ENCODE measurements around the gene SLAIN2.
"Not testable (repeated sequence)": the region's sequence is repeated elsewhere in the genome, so short reads cannot be mapped to it uniquely, and the experiment has no call there.

The SLAIN2 gene

DNA sequence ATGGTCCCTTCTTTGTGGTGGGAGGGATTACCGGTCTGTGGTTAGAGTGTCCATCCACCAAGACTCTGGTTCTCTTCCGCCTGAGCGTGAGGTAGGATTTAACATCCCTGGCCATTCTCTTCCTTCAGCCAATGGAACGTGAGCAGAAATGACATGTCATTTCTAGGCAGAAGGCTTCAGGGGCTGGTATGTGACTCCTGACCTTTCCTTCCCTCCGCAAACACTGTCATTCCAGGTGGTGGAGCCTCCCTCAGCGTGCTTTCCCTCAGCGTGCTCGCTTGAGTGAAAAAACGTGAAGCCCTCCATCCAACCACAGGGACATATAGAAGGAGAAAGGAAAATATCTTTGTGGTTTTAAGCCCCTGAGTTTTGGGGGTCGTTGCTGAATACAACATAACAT lies 107.8 kb downstream of the SLAIN2 start:
- Mint-ChIP-seq H3K36me3 (ENCODE audit: low read depth) (no peaks in the 10 kb centered on the region), H3K4me3 (no peak overlapping the region), H3K4me1 (no peaks in the 10 kb centered on the region), H3K9me3 (no peaks in the 10 kb centered on the region), H3K27ac (no peak overlapping the region), H3K27me3 (ENCODE audit: low read depth) (peaks cover 5% of the 10 kb centered on the region)
- TF ChIP-seq, protein P1, sequence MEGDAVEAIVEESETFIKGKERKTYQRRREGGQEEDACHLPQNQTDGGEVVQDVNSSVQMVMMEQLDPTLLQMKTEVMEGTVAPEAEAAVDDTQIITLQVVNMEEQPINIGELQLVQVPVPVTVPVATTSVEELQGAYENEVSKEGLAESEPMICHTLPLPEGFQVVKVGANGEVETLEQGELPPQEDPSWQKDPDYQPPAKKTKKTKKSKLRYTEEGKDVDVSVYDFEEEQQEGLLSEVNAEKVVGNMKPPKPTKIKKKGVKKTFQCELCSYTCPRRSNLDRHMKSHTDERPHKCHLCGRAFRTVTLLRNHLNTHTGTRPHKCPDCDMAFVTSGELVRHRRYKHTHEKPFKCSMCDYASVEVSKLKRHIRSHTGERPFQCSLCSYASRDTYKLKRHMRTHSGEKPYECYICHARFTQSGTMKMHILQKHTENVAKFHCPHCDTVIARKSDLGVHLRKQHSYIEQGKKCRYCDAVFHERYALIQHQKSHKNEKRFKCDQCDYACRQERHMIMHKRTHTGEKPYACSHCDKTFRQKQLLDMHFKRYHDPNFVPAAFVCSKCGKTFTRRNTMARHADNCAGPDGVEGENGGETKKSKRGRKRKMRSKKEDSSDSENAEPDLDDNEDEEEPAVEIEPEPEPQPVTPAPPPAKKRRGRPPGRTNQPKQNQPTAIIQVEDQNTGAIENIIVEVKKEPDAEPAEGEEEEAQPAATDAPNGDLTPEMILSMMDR (IDR thresholded peaks at IDR 0.05; ENCODE audit: unreplicated experiment in 3 of 3), result no peak

DNA sequence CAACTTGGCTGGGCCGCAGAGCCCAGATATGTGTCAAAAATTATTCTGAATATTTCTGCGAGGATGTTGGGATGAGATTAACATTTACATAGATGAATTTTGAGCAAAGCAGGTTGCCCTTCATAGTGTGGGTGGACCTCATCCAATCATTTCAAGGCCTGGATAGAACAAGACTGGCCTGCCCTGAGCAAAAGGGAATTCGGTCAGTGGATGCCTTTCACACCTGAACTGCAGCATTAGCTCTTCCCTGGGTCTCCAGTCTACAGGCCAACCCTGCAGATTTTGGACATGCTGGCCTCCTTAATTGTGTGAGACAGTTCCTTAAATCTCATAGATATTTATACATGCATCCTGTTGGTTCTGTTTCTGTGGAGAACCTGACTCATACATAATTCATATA lies 109.4 kb downstream of the SLAIN2 start:
- TF ChIP-seq, protein P1 (IDR thresholded peaks at IDR 0.05; ENCODE audit: unreplicated experiment in 3 of 3), result no peak
- Mint-ChIP-seq H3K4me1 (no peaks in the 10 kb centered on the region), H3K4me3 (no peak overlapping the region), H3K36me3 (ENCODE audit: low read depth) (no peaks in the 10 kb centered on the region), H3K27me3 (ENCODE audit: low read depth) (peaks cover 9% of the 10 kb centered on the region), H3K27ac (no peak overlapping the region), H3K9me3 (peaks cover 3% of the 10 kb centered on the region)

DNA sequence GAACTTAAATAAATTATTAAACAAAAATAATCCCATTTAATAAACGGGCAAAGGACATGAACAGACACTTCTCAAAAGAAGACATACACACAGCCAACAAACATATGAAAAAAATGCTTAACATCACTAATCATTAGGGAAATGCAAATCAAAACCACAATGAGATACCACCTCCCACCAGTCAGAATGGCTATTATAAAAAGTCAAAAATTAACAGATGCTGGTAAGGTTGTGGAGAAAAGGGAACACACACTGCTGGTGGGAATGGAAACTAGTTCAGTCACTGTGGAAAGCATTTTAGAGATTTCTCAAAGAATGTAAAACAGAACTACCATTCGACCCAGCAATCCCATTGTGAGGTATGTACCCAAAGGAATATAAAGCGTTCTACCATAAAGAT lies 110.3 kb downstream of the SLAIN2 start:
- H3K27me3 Mint-ChIP-seq (ENCODE audit: low read depth); H3K4me1 Mint-ChIP-seq; H3K9me3 Mint-ChIP-seq; H3K4me3 Mint-ChIP-seq; H3K36me3 Mint-ChIP-seq (ENCODE audit: low read depth); H3K27ac Mint-ChIP-seq: not testable (repeated sequence)

DNA sequence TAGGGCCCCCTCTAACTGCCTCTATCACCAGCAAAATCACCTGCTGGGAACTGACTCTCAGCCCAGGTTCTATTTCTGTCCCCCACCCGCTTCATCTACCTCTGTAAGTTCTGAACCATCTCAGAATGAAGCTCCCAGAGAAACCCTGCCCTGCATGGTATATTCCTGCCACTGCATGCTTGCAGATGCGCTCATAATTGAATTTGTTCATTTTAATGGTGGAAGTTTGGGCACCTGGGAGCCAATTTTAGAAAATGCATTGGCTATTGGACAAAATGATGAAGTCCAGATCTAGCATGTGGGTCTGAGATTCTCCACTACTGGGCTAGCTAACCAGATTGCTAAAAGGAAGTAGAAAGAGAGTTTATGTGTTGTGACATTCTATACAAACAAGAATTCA lies 113.3 kb downstream of the SLAIN2 start:
- Mint-ChIP-seq H3K27ac (no peak overlapping the region), H3K27me3 (ENCODE audit: low read depth) (peaks cover 12% of the 10 kb centered on the region), H3K9me3 (peaks cover 14% of the 10 kb centered on the region), H3K36me3 (ENCODE audit: low read depth) (no peaks in the 10 kb centered on the region), H3K4me1 (no peaks in the 10 kb centered on the region), H3K4me3 (no peak overlapping the region)
- TF ChIP-seq, protein P1 (IDR thresholded peaks at IDR 0.05; ENCODE audit: unreplicated experiment in 3 of 3), result no peak

DNA sequence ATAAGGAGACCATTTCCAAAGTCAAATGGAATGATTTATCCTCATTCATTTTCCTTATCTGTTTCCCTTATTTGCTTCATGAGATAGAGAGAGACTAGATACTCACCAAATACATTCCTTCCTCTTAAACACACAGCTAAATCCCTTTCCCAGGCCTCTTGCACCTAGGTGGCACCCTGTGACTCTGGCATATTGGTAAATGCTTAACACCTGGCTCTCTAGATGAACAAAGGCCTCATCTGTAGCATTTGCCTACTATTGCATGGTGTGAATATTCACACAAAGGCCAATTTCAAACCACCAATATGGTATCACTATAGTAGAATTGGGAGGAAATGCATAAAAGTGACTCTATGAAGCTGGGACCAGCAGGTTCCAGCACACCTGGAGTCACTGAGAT lies 119.7 kb downstream of the SLAIN2 start:
- Mint-ChIP-seq H3K9me3 (peaks cover 9% of the 10 kb centered on the region), H3K4me3 (no peak overlapping the region), H3K36me3 (ENCODE audit: low read depth) (no peaks in the 10 kb centered on the region), H3K27ac (no peak overlapping the region), H3K4me1 (peaks cover 23% of the 10 kb centered on the region), H3K27me3 (ENCODE audit: low read depth) (peaks cover 8% of the 10 kb centered on the region)
- TF ChIP-seq, protein P1 (IDR thresholded peaks at IDR 0.05; ENCODE audit: unreplicated experiment in 3 of 3), result no peak

DNA sequence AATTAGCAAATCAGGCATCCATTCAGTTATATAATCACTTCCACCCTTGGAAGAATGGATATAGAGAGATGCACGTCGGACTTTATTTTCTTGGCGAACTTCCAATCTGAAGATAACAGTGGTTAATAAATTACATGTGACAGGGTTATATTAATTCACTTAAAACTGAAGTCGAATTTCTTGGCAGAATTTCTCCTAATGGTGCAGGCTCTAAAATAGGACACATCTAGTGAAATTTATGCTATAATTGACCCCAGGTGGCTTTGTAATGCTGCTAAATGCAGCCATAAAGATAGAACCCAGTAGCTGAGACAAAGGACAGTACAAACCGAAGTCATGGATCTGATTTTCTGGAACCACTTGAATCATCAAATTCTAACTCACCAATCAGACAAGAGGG lies 121.0 kb downstream of the SLAIN2 start:
- Mint-ChIP-seq H3K36me3 (ENCODE audit: low read depth) (no peaks in the 10 kb centered on the region), H3K9me3 (peaks cover 6% of the 10 kb centered on the region), H3K4me1 (peaks cover 24% of the 10 kb centered on the region), H3K27ac (peak overlapping the region; percentile 57 to 91 (median 88)), H3K27me3 (ENCODE audit: low read depth) (no peaks in the 10 kb centered on the region), H3K4me3 (no peak overlapping the region)
- TF ChIP-seq, protein P1 (IDR thresholded peaks at IDR 0.05; ENCODE audit: unreplicated experiment in 3 of 3), result no peak

All from nephron (organoid).